HG03571 (cell line): ENCODE data around the gene CHDH.

Source experiments
- ATAC-seq: cut with Tn5 transposase; IDR thresholded peaks from one replicate; pipeline ENCODE4 v1.9.1; 2021; ENCODE audit not compliant: unreplicated experiment

Gene CHDH

DNA sequence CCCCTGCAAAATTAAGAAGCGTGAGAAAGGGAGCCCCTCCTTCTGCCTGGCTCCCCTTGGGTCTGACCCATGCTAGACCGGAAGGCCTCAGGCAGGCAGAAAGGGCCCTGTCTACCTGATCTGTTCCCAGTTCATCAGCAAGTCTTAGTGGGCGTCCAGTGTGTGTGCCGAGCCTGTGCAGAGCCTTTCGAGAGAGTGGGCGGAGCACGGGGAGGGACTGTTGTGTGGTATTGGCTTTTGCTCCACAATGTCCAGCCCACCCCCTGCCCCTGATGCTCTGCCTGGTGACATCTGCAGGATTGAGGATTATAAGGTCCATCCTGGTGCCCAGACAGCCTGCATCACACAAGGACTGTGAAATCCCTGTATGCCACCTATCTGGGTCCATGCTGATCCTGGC is 82.9 kb downstream of the CHDH start:
- ATAC-seq, result no peak
